ENCODE data around the gene FXR2. TPM values are rescaled to one million over a fixed set of nuclear protein-coding genes. Genes with fewer than 3 reads are reported as not detected.

The FXR2 gene
- total and polyA plus RNA-seq, 2 experiments from 2014 or later, result 10.9 to 24.4 TPM

DNA sequence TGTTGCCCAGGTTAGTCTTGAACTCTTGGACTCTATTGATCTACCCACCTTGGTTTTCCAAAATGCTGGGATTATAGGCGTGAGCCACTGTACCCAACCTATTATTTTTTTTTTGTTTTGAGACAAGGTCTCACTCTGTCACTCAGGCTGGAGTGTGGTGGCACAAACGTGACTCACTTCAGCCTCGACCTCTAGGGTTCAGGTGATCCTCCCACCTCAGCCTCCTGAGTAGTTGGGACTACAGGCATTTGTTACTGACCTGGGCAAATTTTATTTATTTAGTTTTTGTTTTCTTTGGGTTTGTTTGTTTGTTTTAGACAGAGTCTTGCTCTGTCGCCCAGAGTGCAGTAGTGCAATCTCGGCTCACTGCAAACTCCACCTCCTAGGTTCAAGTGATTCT is 9.0 kb upstream of the FXR2 start (continued):
- TF ChIP-seq, protein P1, sequence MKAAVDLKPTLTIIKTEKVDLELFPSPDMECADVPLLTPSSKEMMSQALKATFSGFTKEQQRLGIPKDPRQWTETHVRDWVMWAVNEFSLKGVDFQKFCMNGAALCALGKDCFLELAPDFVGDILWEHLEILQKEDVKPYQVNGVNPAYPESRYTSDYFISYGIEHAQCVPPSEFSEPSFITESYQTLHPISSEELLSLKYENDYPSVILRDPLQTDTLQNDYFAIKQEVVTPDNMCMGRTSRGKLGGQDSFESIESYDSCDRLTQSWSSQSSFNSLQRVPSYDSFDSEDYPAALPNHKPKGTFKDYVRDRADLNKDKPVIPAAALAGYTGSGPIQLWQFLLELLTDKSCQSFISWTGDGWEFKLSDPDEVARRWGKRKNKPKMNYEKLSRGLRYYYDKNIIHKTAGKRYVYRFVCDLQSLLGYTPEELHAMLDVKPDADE (IDR thresholded peaks at IDR 0.05), result no peak

- H3K9me3 Mint-ChIP-seq, result no peaks in the 10 kb centered on the region
- 0 out of 2 replicates have a peak, but pooled peaks cover 2% of the 10 kb centered on the region for H3F3A ChIP-seq (replicated peaks; ENCODE audit: low read depth)
- no peak overlapping the region for H3K27ac Mint-ChIP-seq
- H4K20me1 ChIP-seq (replicated peaks; ENCODE audit: insufficient read depth), result no peaks in the 10 kb centered on the region
- H3K4me3 ChIP-seq, result no peak overlapping the region
- H3K79me2 ChIP-seq (replicated peaks; ENCODE audit: insufficient read depth), result no peaks in the 10 kb centered on the region
- DNase-seq (ENCODE audit: low spot score) (no peak), ATAC-seq (no peak)
- no peaks in the 10 kb centered on the region for H3K27me3 Mint-ChIP-seq (ENCODE audit: insufficient read depth, low read depth, poor library complexity)
- H3K4me3 Mint-ChIP-seq, result no peak overlapping the region
- H3K4me2 ChIP-seq, result no peak overlapping the region
- no peaks in the 10 kb centered on the region for H3K4me1 Mint-ChIP-seq
- peaks cover 4% of the 10 kb centered on the region; the same call in 2 of the 3 replicates for H3K36me3 Mint-ChIP-seq (ENCODE audit: low read depth)
- H3K9me2 ChIP-seq (ENCODE audit: insufficient read depth), result no peaks in the 10 kb centered on the region
- no peak overlapping the region for H2AFZ ChIP-seq
- no peaks in the 10 kb centered on the region for H3K36me3 ChIP-seq (ENCODE audit: insufficient read depth)
- H3K27ac ChIP-seq (ENCODE audit: low read depth), result no peak overlapping the region
- TF ChIP-seq STAT1 (IDR thresholded peaks at IDR 0.05; ENCODE audit: unreplicated experiment) (no peak), ZNF114 (CRISPR knock-in tag; IDR thresholded peaks at IDR 0.05) (no peak), NANOG (IDR thresholded peaks at IDR 0.05; ENCODE audit: borderline replicate concordance) (no peak), POLR2AphosphoS5 (IDR thresholded peaks at IDR 0.05; ENCODE audit: low read depth) (no peak), ZNF331 (CRISPR knock-in tag; IDR thresholded peaks at IDR 0.05; ENCODE audit: low read depth) (no peak), CREB1 (CRISPR knock-in tag; IDR thresholded peaks at IDR 0.05; ENCODE audit: low read depth) (no peak), JUNB (IDR thresholded peaks at IDR 0.05; ENCODE audit: unreplicated experiment) (no peak)
- peaks cover 2% of the 10 kb centered on the region; the same call in 1 of the 2 replicates for H3K4me1 ChIP-seq (ENCODE audit: insufficient read depth)
- H3K27me3 ChIP-seq (ENCODE audit: insufficient read depth), result no peaks in the 10 kb centered on the region
These were observed 6.1 kb upstream of the FXR2 start for GRCh38 chr17:7620835-7621234.

GRCh38 chr17:7618608-7619007 is 3.9 kb upstream of the FXR2 start:
- Histone ChIP-seq H3K27ac (ENCODE audit: low read depth) (no peak overlapping the region), H3F3A (replicated peaks; ENCODE audit: low read depth) (peaks cover 10% of the 10 kb centered on the region; the same call in 1 of the 2 replicates), H3K36me3 (ENCODE audit: insufficient read depth) (no peaks in the 10 kb centered on the region), H2AFZ (peak overlapping the region; percentile 24; the same call in 1 of the 2 replicates), H3K27me3 (ENCODE audit: insufficient read depth) (no peaks in the 10 kb centered on the region; the same call in 1 of the 2 replicates), H3K9me2 (ENCODE audit: insufficient read depth) (no peaks in the 10 kb centered on the region), H3K79me2 (replicated peaks; ENCODE audit: insufficient read depth) (peaks cover 6% of the 10 kb centered on the region), H3K4me3 (no peak overlapping the region), H3K4me2 (no peak overlapping the region), H4K20me1 (replicated peaks; ENCODE audit: insufficient read depth) (no peaks in the 10 kb centered on the region), H3K4me1 (ENCODE audit: insufficient read depth) (peaks cover 8% of the 10 kb centered on the region)
- no peak for ATAC-seq
- no peak for DNase-seq (ENCODE audit: low spot score)
- Mint-ChIP-seq H3K36me3 (ENCODE audit: low read depth) (no peaks in the 10 kb centered on the region), H3K9me3 (no peaks in the 10 kb centered on the region; the same call in 2 of the 3 replicates), H3K27ac (no peak overlapping the region), H3K27me3 (ENCODE audit: insufficient read depth, low read depth, poor library complexity) (peaks cover 8% of the 10 kb centered on the region), H3K4me3 (no peak overlapping the region), H3K4me1 (peaks cover 2% of the 10 kb centered on the region; the same call in 2 of the 3 replicates)
- TF ChIP-seq, protein P2, sequence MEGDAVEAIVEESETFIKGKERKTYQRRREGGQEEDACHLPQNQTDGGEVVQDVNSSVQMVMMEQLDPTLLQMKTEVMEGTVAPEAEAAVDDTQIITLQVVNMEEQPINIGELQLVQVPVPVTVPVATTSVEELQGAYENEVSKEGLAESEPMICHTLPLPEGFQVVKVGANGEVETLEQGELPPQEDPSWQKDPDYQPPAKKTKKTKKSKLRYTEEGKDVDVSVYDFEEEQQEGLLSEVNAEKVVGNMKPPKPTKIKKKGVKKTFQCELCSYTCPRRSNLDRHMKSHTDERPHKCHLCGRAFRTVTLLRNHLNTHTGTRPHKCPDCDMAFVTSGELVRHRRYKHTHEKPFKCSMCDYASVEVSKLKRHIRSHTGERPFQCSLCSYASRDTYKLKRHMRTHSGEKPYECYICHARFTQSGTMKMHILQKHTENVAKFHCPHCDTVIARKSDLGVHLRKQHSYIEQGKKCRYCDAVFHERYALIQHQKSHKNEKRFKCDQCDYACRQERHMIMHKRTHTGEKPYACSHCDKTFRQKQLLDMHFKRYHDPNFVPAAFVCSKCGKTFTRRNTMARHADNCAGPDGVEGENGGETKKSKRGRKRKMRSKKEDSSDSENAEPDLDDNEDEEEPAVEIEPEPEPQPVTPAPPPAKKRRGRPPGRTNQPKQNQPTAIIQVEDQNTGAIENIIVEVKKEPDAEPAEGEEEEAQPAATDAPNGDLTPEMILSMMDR (conservative IDR thresholded peaks at IDR 0.05; ENCODE audit: low read depth in 2 of 2), result no peak
- TF ChIP-seq, protein P3, sequence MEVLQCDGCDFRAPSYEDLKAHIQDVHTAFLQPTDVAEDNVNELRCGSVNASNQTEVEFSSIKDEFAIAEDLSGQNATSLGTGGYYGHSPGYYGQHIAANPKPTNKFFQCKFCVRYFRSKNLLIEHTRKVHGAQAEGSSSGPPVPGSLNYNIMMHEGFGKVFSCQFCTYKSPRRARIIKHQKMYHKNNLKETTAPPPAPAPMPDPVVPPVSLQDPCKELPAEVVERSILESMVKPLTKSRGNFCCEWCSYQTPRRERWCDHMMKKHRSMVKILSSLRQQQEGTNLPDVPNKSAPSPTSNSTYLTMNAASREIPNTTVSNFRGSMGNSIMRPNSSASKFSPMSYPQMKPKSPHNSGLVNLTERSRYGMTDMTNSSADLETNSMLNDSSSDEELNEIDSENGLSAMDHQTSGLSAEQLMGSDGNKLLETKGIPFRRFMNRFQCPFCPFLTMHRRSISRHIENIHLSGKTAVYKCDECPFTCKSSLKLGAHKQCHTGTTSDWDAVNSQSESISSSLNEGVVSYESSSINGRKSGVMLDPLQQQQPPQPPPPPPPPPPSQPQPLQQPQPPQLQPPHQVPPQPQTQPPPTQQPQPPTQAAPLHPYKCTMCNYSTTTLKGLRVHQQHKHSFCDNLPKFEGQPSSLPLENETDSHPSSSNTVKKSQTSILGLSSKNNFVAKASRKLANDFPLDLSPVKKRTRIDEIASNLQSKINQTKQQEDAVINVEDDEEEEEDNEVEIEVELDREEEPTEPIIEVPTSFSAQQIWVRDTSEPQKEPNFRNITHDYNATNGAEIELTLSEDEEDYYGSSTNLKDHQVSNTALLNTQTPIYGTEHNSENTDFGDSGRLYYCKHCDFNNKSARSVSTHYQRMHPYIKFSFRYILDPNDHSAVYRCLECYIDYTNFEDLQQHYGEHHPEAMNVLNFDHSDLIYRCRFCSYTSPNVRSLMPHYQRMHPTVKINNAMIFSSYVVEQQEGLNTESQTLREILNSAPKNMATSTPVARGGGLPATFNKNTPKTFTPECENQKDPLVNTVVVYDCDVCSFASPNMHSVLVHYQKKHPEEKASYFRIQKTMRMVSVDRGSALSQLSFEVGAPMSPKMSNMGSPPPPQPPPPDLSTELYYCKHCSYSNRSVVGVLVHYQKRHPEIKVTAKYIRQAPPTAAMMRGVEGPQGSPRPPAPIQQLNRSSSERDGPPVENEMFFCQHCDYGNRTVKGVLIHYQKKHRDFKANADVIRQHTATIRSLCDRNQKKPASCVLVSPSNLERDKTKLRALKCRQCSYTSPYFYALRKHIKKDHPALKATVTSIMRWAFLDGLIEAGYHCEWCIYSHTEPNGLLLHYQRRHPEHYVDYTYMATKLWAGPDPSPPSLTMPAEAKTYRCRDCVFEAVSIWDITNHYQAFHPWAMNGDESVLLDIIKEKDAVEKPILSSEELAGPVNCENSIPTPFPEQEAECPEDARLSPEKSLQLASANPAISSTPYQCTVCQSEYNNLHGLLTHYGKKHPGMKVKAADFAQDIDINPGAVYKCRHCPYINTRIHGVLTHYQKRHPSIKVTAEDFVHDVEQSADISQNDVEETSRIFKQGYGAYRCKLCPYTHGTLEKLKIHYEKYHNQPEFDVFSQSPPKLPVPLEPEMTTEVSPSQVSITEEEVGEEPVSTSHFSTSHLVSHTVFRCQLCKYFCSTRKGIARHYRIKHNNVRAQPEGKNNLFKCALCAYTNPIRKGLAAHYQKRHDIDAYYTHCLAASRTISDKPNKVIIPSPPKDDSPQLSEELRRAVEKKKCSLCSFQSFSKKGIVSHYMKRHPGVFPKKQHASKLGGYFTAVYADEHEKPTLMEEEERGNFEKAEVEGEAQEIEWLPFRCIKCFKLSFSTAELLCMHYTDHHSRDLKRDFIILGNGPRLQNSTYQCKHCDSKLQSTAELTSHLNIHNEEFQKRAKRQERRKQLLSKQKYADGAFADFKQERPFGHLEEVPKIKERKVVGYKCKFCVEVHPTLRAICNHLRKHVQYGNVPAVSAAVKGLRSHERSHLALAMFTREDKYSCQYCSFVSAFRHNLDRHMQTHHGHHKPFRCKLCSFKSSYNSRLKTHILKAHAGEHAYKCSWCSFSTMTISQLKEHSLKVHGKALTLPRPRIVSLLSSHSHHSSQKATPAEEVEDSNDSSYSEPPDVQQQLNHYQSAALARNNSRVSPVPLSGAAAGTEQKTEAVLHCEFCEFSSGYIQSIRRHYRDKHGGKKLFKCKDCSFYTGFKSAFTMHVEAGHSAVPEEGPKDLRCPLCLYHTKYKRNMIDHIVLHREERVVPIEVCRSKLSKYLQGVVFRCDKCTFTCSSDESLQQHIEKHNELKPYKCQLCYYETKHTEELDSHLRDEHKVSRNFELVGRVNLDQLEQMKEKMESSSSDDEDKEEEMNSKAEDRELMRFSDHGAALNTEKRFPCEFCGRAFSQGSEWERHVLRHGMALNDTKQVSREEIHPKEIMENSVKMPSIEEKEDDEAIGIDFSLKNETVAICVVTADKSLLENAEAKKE (CRISPR knock-in tag; IDR thresholded peaks at IDR 0.05), result no peak
- TF ChIP-seq STAT1 (IDR thresholded peaks at IDR 0.05; ENCODE audit: unreplicated experiment) (no peak), EZH2 (IDR thresholded peaks at IDR 0.05; ENCODE audit: low read depth, unreplicated experiment) (no peak)
